GM20431 (cell line): Measurements from ENCODE around the gene ZFHX3.

Experiments used
- in situ Hi-C: fragments of 300-500 bp; cut with MseI, MboI; formaldehyde crosslinking; loops from one replicate; pipeline ENCODE4 v1.15.0; 2020; ENCODE audit warnings: low sequenced_read_pairs; ENCODE audit not compliant: unreplicated experiment

ZFHX3 gene

DNA sequence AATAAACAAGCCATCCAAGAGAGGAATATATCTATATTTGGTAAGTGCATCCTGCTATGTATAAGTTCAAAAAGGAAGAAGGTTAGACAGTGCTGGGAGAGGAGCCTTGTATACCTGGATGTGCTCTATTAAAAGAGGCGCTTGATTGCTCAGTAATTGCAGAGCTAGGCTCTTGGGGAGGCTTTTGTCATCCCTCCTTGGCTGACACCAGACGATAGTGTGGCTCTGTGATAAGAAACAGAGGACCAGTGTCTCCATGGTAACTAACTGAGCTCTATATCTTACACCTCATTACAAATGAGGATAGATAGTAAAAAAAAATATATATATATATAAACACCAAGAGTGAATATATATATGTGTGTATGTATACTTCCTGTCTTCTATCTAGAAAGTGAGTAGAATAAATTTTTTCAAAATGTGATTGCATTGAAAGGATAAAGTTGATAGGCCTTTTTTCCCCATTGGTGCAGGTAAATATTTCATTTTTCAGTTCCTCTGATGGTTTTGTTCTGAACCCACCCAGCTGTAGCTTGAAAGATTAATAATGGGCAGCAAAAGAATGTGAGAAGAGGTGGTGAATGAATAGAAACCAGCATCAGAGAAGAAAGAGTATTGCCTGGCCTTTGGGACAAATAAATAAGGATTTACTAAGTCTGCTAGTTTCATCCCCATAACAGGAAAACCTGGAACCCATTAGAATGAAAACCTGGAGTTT is 303.7 kb downstream of the ZFHX3 start:
- in situ Hi-C loops, result no loop called here

DNA sequence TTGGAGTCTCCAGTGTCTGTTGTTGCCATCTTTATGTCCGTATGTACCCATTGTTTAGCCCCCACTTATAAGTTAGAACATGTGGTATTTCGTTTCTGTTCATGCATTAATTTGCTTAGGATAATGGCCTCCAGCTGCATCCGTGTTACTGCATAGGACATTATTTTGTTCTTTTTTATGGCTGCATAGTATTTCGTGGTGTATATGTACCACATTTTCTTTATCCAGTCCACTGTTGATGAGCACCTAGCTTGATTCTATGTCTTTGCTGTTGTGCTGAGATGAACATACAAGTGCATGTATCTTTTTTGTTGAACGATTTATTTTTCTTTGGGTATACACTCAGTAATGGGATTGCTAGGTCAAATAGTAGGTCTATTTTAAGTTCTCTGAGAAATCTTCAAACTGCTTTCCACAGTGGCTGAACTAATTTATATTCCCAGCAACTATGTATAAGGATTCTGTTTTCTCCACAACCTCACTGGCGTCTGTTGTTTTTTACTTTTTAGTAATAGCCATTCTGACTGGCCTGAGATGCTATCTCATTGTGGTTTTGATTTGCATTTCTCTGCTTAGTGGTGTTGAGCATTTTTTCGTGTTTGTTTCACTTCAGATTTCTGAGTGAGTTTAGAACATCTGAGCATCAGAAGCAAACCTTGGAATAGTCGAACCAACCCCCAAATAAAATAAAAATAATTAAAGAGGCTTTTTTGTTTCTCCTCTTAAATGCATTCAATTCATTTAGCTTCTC is 304.7 kb downstream of the ZFHX3 start:
- in situ Hi-C loops, result no loop called here

DNA sequence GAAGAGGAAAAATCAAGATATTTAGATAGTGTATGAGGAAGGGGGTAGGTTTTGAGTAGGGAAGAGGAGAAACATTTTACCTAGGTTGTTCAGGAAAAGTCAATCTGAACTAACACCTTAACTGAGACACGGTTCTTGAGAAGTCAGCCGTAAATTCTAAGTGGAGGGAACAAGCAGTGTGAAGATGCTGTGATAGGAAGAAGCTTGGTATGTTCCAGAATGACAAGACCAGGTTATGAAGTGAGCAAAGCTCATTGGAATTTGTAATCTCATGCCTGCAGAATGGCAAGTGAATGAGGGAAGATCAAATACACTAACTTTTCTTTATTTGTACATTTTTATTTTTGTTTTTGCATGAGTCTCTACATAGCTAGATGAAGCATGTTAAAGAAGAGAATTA is 307.6 kb downstream of the ZFHX3 start:
- in situ Hi-C loops, result no loop called here

DNA sequence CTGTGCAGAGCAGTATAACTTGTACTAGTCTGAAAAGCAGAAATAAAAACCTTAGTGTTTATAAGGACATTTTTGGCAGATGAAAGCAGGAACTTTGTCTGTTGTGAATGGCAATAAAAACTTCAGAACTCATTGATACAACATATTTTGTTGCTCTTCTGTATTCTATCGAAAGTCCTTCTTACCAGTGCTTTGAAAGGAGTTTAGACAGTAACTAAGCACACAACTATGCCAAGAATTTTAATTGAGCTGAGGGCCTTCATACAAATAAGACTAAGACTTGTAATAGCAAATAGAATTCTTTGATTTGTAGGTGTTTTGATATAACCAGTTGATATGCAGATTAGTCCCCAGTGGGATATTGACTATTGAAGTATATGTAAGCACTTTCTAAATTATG is 308.4 kb downstream of the ZFHX3 start:
- in situ Hi-C loops, result no loop called here

DNA sequence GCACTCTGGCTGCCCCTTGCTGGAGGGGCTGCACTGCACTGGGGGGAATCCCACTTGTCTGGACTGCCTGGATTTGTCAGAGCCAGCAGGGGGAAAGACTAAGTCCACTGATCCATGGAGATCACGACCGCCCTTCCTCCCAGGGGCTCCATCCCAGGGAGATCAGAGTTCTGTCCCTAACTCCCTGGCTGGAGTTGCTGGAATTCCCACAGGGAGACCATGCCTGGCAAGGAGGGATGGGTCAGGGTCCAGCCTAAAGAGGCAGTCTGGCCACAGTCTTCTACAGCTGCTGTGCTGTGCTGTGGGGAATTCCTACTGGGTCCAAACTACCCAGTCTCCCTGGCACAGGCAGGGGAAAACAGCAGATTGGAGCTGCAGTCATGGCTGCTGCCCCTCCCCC is 311.9 kb downstream of the ZFHX3 start:
- in situ Hi-C loops, result no loop called here
